ENCODE results near the gene STAT5A. TPM values are rescaled to one million over a fixed set of nuclear protein-coding genes. Genes with fewer than 3 reads are reported as not detected.
"Not testable (repeated sequence)": the region's sequence is repeated elsewhere in the genome, so short reads cannot be mapped to it uniquely, and the experiment has no call there.

The STAT5A gene
- total RNA-seq, 4 donors from 2014 or later = 11.2 to 80.0 (median 34.5) TPM

DNA sequence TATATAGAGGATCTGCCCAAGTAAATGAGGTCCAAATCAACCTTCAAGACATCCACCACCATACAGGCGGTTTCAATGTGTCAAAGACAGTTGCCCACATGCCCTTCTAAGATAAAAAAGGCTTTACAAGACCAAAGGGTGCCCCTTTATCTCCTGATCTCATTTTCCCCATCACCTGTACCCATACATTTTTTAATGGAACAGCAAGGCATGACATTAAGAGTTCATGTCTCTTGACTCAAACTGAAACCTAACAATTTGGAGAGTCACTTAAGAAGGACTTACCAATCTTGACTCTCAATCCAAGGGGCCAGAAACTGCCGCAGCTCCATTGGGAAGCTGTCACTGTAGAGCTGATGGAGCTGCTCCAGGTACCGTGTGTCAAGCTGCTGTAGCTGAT lies 59.8 kb downstream of the STAT5A start:
- no peaks in the 10 kb centered on the region for H3K27me3 ChIP-seq
- no peak overlapping the region for H3K27ac ChIP-seq
- H3K4me1 ChIP-seq = peaks cover 0 to 5% (median 0%) of the 10 kb centered on the region in 4 donors
- no peak for DNase-seq
- no peaks in the 10 kb centered on the region for H3K9me3 ChIP-seq
- TF ChIP-seq POLR2A (IDR thresholded peaks at IDR 0.05) = no peak
- TF ChIP-seq, protein P1, sequence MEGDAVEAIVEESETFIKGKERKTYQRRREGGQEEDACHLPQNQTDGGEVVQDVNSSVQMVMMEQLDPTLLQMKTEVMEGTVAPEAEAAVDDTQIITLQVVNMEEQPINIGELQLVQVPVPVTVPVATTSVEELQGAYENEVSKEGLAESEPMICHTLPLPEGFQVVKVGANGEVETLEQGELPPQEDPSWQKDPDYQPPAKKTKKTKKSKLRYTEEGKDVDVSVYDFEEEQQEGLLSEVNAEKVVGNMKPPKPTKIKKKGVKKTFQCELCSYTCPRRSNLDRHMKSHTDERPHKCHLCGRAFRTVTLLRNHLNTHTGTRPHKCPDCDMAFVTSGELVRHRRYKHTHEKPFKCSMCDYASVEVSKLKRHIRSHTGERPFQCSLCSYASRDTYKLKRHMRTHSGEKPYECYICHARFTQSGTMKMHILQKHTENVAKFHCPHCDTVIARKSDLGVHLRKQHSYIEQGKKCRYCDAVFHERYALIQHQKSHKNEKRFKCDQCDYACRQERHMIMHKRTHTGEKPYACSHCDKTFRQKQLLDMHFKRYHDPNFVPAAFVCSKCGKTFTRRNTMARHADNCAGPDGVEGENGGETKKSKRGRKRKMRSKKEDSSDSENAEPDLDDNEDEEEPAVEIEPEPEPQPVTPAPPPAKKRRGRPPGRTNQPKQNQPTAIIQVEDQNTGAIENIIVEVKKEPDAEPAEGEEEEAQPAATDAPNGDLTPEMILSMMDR (IDR thresholded peaks at IDR 0.05) = no peak
- no peak overlapping the region for H3K4me3 ChIP-seq
- H3K36me3 ChIP-seq = peaks cover 0 to 33% (median 0%) of the 10 kb centered on the region in 3 donors

DNA sequence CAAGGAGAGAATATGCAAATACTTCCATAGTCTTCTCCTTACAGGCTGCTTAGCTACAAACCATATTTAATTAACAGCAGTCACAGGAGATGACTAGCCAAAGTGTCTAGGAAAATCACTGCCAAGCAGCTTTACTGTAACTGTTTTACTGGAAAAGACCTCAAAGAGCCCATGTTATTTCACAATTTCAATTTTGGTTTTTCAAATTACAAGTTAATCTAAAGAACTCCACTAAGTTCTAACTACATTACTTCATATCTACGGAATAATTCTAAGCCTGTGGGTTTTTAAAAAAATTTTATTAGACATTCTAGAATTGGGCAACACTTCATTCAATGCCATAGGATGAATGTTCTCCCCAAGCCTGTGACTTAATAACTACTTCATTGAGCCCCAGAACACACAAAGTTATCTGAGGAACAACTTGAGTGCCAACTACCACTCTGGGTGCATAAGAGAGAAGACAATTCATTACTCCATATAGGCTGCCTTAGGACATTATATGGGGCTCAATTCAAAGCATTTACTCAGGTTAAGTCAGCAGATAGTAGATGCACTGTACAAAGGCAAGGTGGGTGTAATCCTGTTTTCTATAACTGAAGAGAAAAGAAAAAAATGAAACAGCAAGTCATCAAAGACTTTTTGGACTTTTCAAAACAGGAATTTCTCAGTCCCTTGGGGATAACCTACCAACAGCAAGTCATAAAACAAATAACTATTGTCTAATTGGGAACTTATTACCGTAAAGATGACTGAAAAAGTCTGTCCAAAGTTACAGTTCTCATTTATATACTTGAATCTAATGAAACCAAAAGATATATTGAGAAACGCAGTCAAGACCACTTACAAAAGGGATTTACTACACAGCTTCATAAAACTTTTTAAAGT lies 66.9 kb downstream of the STAT5A start:
- no peak overlapping the region for H3K4me3 ChIP-seq
- H3K36me3 ChIP-seq = no peaks in the 10 kb centered on the region
- H3K4me1 ChIP-seq = peaks cover 0 to 21% (median 0%) of the 10 kb centered on the region in 4 donors
- H3K27me3 ChIP-seq = no peaks in the 10 kb centered on the region
- no peak overlapping the region for H3K27ac ChIP-seq
- DNase-seq = no peak
- H3K9me3 ChIP-seq = no peaks in the 10 kb centered on the region
- TF ChIP-seq, protein P1 (IDR thresholded peaks at IDR 0.05) = no peak

DNA sequence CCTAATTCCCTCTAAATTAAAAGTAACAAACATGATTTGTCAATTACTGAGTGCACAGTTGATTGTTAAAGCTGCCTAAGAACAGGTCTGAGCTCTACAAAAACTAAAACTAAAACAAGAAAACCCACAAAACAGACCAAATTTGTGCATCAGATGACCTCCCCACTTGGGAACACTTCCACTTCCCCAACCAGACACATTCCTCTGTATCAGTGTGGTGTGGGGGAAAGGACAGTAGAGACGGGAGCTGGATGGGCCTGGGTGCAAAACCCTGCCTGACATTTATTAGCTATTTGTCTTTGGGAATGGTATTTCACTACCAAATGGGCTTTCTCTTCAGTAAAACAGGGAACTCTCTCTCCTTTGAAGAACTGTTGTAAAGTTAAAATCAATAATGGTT lies 70.1 kb downstream of the STAT5A start:
- no peak overlapping the region for H3K4me3 ChIP-seq
- no peaks in the 10 kb centered on the region for H3K9me3 ChIP-seq
- no peak overlapping the region for H3K27ac ChIP-seq
- no peaks in the 10 kb centered on the region for H3K36me3 ChIP-seq
- TF ChIP-seq, protein P1 (IDR thresholded peaks at IDR 0.05) = no peak
- no peak for TF ChIP-seq POLR2A (IDR thresholded peaks at IDR 0.05)
- no peak for DNase-seq
- peaks cover 0 to 50% (median 3%) of the 10 kb centered on the region in 4 donors for H3K4me1 ChIP-seq
- no peaks in the 10 kb centered on the region for H3K27me3 ChIP-seq

DNA sequence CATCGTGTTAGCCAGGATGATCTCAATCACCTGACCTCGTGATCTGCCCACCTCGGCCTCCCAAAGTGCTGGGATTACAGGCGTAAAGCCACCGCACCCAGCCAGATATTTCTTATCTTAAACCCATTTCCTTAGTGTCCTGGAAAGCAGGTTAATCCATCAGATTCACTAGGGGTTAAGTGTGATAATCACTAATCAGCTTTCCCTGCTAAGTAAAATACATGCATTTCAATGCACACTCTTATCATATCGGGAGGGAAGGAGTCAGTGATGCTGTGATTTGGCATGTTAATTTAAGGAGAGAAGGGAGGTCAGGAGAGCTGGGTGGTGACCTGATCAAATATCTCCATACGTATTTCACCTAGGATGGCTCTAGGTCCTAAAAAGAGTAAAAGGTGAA lies 70.8 kb downstream of the STAT5A start:
- H3K36me3 ChIP-seq = no peaks in the 10 kb centered on the region
- no peak overlapping the region for H3K27ac ChIP-seq
- H3K4me1 ChIP-seq = peaks cover 3 to 57% (median 4%) of the 10 kb centered on the region in 4 donors
- H3K9me3 ChIP-seq = no peaks in the 10 kb centered on the region
- no peak for DNase-seq
- H3K27me3 ChIP-seq = no peaks in the 10 kb centered on the region
- H3K4me3 ChIP-seq = no peak overlapping the region
- TF ChIP-seq, protein P1 (IDR thresholded peaks at IDR 0.05) = no peak
- TF ChIP-seq POLR2A (IDR thresholded peaks at IDR 0.05) = no peak

DNA sequence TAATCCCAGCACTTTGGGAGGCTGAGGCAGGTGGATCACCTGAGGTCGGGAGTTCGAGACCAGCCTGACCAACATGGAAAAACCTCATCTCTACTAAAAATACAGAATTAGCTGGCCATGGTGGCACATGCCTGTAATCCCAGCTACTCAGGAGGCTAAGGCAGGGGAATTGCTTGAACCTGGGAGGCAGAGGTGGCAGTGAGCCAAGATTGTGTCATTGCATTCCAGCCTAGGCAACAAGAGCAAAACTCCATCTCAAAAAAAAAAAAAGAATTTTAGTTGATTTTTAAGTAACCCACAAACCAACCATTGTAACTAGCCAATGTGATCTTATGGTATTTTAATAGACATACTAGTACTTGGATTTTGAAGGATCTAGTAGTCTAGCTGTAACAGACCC lies 72.1 kb downstream of the STAT5A start:
- not testable (repeated sequence) for H3K27ac ChIP-seq, H3K27me3 ChIP-seq, DNase-seq, H3K36me3 ChIP-seq, H3K9me3 ChIP-seq, H3K4me3 ChIP-seq
- peaks cover 3 to 65% (median 6%) of the 10 kb centered on the region in 4 donors for H3K4me1 ChIP-seq

Other genes with a start within 250 kb of the STAT5A start
- gene C17orf113, start 237.9 kb upstream of the STAT5A start, total RNA-seq = 1 to 10 TPM in 3 of 4 donors, not detected in 1; 1.6 to 8.6 (median 3.2) TPM
- gene ZNF385C, start 190.0 kb upstream of the STAT5A start, total RNA-seq = 1 to 10 TPM in 1 of 4 donors, under 1 TPM in 1, not detected in 2; 0.53 to 1.3 TPM
- gene DHX58, start 175.8 kb upstream of the STAT5A start, total RNA-seq = 10 to 100 TPM; 12.8 to 24.8 (median 18.4) TPM
- gene KAT2A, start 167.1 kb upstream of the STAT5A start, total RNA-seq = 100 to 1,000 TPM in 1 of 4 donors, 10 to 100 TPM in 2, 1 to 10 TPM in 1; 9.8 to 172 (median 38.4) TPM
- not detected for gene HSPB9, start 165.7 kb upstream of the STAT5A start, total RNA-seq
- gene RAB5C, start 133.5 kb upstream of the STAT5A start, total RNA-seq = 100 to 1,000 TPM in 2 of 4 donors, 10 to 100 TPM in 2; 80.9 to 153 (median 116) TPM
- gene KCNH4, start 107.4 kb upstream of the STAT5A start, total RNA-seq = under 1 TPM in 2 of 4 donors, not detected in 2; 0.47 to 0.80 TPM
- not detected for gene HCRT, start 103.0 kb upstream of the STAT5A start, total RNA-seq
- 10 to 100 TPM; 13.2 to 71.4 (median 44.3) TPM for gene GHDC, start 94.0 kb upstream of the STAT5A start, total RNA-seq
- 100 to 1,000 TPM in 1 of 4 donors, 10 to 100 TPM in 3; 36.3 to 128 (median 68.1) TPM for gene STAT5B, start 12.1 kb upstream of the STAT5A start, total RNA-seq
- gene STAT3, start 99.9 kb downstream of the STAT5A start, total RNA-seq = 100 to 1,000 TPM; 178 to 219 (median 191) TPM
- gene CAVIN1, start 134.8 kb downstream of the STAT5A start, total RNA-seq = 10 to 100 TPM; 16.3 to 94.9 (median 35.9) TPM
- 100 to 1,000 TPM; 121 to 251 (median 204) TPM for gene ATP6V0A1, start 170.4 kb downstream of the STAT5A start, total RNA-seq
- 10 to 100 TPM; 12.4 to 79.2 (median 62.7) TPM for gene NAGLU, start 247.7 kb downstream of the STAT5A start, total RNA-seq